Measurements from ENCODE around the gene CLEC7A.

DNA sequence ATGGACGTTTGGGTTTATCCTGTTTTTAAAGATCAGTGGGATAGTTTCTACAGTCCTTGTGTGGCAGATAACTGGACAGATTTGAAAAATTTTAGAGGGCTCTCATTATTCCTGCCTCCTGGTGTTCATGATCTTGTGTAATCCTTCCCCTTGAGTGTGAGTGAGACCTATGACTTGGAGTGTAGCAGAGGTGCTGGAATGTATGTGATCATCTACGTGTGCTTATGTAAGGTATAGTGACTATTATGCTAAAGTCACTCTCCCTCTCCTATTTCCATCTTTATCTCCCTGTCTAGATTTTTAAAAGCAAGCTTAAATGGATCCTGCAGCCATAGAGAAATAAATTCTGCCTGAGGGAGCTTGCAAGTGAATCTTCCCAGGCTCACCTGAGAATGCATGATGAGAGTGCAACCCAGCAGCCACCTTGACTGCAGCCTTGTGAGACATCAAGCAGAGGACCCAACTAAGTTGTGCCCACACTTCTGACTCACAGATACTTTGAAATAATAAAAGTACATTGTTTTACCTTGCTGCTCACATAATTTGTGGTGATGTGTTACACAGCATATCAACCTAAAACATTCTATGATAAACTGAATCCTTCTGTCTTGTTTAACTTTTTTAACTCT lies 45.1 kb upstream of the CLEC7A start:
- TF ChIP-seq, protein P1, sequence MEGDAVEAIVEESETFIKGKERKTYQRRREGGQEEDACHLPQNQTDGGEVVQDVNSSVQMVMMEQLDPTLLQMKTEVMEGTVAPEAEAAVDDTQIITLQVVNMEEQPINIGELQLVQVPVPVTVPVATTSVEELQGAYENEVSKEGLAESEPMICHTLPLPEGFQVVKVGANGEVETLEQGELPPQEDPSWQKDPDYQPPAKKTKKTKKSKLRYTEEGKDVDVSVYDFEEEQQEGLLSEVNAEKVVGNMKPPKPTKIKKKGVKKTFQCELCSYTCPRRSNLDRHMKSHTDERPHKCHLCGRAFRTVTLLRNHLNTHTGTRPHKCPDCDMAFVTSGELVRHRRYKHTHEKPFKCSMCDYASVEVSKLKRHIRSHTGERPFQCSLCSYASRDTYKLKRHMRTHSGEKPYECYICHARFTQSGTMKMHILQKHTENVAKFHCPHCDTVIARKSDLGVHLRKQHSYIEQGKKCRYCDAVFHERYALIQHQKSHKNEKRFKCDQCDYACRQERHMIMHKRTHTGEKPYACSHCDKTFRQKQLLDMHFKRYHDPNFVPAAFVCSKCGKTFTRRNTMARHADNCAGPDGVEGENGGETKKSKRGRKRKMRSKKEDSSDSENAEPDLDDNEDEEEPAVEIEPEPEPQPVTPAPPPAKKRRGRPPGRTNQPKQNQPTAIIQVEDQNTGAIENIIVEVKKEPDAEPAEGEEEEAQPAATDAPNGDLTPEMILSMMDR (IDR thresholded peaks at IDR 0.05; ENCODE audit: insufficient read depth, low read depth, low read length) = no peak
- no peak for TF ChIP-seq EZH2 (IDR thresholded peaks at IDR 0.05; ENCODE audit: insufficient read depth, low read length)

Measured in astrocyte (in vitro differentiated cells and primary cell).